Activated CD4-positive, alpha-beta memory T cell treated with anti-CD3 and anti-CD28 coated beads, Interleukin-2, amount 10 ng/mL, durations not matched to agents 7 days and 5 days (primary cell): Measurements from ENCODE around the gene ZBTB32. TPM values are rescaled to one million over a fixed set of nuclear protein-coding genes. Genes with fewer than 3 reads are reported as not detected.

Experiments used
- CTCF ChIA-PET: fragments of 350-600 bp; sonication (Branson Sonifier 250); formaldehyde crosslinking; loops from one replicate; lab custom pipeline; 2021; ENCODE audit warnings: antibody characterized with exemption, inconsistent platforms; lab: Charles Lee
- POLR2A ChIA-PET: fragments of 350-600 bp; sonication (Branson Sonifier 250); formaldehyde crosslinking; loops from one replicate; lab custom pipeline; 2021; ENCODE audit warnings: antibody characterized with exemption; lab: Charles Lee
- DNase-seq: peaks from one replicate; pipeline ENCODE4 v3.0.0-alpha.2; 2020
- H3K27ac Mint-ChIP-seq: one replicate; pipeline ENCODE4 v1.8.0; 2021; ENCODE audit warnings: mild to moderate bottlenecking, mixed read lengths
- H3K27me3 Mint-ChIP-seq: one replicate; pipeline ENCODE4 v1.8.0; 2021; ENCODE audit warnings: mixed read lengths
- H3K36me3 Mint-ChIP-seq: one replicate; pipeline ENCODE4 v1.8.0; 2021; ENCODE audit warnings: low read depth, mixed read lengths
- H3K4me1 Mint-ChIP-seq: one replicate; pipeline ENCODE4 v1.8.0; 2021; ENCODE audit warnings: mixed read lengths
- H3K4me3 Mint-ChIP-seq: one replicate; pipeline ENCODE4 v1.8.0; 2021; ENCODE audit warnings: mild to moderate bottlenecking, mixed read lengths
- H3K9me3 Mint-ChIP-seq: one replicate; pipeline ENCODE4 v1.8.0; 2021; ENCODE audit warnings: mixed read lengths
- total RNA-seq, 2 experiments: library from RNA; stranded (reverse); gene quantifications; one replicate each; pipeline ENCODE4 v1.2.3, GENCODE V29; 2021

The ZBTB32 gene
- total RNA-seq, 2 experiments from 2014 or later, result 94.8 to 96.2 TPM

DNA sequence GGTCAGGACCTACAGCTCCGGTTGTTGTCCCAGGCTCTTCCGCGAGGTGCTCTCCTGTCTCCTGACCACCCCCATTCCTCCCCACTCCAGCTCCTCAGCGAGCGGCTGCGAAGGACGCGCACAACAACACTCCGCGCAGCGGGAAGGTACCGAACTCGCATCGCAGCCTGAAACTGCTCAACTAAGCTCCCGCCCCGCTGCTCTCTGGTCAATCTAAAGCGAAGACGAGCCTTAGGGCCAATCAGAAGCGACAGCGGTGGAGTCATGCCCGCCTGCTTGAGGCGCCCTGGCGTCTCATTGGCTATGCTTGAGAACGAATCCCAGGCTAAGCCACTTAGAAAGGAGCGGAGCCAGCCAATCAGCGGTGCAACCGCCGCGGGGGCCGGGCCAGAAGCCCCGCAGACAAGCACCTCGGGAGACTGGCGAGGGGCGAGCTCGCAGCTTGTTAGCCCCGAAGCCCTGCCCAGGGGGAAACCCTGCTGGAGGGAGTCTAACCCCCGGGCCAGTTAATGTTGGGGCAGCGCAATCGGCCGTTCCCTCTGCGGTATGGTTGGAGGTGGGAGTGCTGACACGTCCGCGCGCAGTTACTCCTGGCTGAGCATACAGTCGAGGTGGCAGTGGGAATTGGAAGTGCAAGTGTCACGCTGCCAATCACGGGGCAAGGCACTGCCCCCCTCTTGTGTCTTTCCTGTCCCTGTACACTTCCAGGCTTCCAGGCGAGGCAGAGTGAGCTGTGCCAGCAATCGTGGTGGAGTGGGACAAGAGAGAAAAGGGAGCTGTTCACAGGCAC, 1.9 kb upstream of the ZBTB32 start:
- peak; percentile 97 for DNase-seq
- H3K27ac Mint-ChIP-seq, result peak overlapping the region; percentile 98
- peak overlapping the region; percentile 90 for H3K4me3 Mint-ChIP-seq
- CTCF ChIA-PET, result interaction anchor here (0.6 to 3.5 kb wide), 11 partner anchors 8 to 229 kb away, joined by 3 to 57 read pairs (median 4); partner anchors contain the start of genes COX6B1 and LIN37
- no peaks in the 10 kb centered on the region for H3K9me3 Mint-ChIP-seq
- POLR2A ChIA-PET, result interaction anchor here (0.6 to 5.6 kb wide), 13 partner anchors 8 to 940 kb away, joined by 3 to 160 read pairs (median 4); partner anchors contain the start of genes COX6B1, HSPB6, KMT2B and LIN37
- peaks cover 19% of the 10 kb centered on the region for H3K4me1 Mint-ChIP-seq
- H3K36me3 Mint-ChIP-seq, result no peaks in the 10 kb centered on the region
- H3K27me3 Mint-ChIP-seq, result no peaks in the 10 kb centered on the region

DNA sequence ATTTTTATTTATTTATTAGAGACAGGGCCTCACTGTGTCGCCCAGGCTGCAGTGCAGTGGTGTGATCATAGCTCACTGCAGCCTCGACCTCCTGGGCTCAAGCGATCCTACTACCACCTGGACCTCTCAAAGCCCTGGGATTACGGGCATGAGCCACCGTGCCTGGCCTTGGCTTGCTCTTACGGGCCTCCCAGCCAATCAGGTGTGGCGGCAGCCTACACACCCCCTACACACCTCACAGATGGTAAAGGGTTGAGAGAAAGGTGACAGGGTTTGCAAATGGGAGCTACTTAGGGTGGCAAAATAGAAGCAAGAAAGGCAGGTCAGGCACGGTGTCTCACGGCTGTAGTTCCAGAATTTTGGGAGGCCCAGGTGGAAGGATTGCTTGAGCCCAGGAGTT, 1.0 kb upstream of the ZBTB32 start:
- DNase-seq, result no peak
- Mint-ChIP-seq H3K36me3 (peaks cover under 1% of the 10 kb centered on the region), H3K4me3 (peak overlapping the region; percentile 90), H3K4me1 (peaks cover 18% of the 10 kb centered on the region), H3K27me3 (no peaks in the 10 kb centered on the region), H3K27ac (no peak overlapping the region), H3K9me3 (no peaks in the 10 kb centered on the region)
- CTCF ChIA-PET, result interaction anchor here (1.5 to 3.5 kb wide), 6 partner anchors 9 to 228 kb away, joined by 3 to 57 read pairs (median 6); partner anchors contain the start of gene COX6B1
- POLR2A ChIA-PET, result interaction anchor here (0.7 to 5.6 kb wide), 6 partner anchors 9 to 42 kb away, joined by 3 to 160 read pairs (median 16); partner anchors contain the start of genes KMT2B, PSENEN and U2AF1L4

DNA sequence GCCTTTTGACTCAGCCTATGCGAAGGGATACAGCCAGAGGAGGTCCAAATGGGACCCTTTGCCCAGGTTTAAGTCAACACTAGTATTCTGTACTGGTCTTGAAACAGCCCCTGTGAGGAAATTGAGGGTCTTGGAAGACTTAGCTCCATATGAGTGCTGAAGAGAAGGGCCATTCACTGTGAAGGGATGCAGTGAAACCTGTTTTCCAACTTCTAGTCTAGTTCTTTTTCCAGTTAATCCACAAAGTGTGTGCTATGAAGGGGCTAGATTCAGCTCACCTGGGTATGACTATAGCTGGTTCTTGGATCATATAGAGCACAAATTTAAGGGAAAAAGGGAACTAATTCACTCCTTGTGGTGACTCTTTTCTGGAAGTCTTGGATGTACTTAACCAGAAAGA, 4.0 kb downstream of the ZBTB32 start:
- Mint-ChIP-seq H3K36me3 (peaks cover 3% of the 10 kb centered on the region), H3K4me1 (peaks cover 46% of the 10 kb centered on the region), H3K27ac (peak overlapping the region; percentile 4), H3K27me3 (no peaks in the 10 kb centered on the region), H3K9me3 (no peaks in the 10 kb centered on the region), H3K4me3 (no peak overlapping the region)
- ChIA-PET CTCF (interaction anchor here (10.3 kb wide), 1 partner anchor 11 kb away, joined by 131 read pairs; no protein-coding TSS in a partner anchor), POLR2A (interaction anchor here (1.0 to 1.4 kb wide), 2 partner anchors 10 to 36 kb away, joined by 3 to 6 read pairs; partner anchors contain the start of genes KMT2B, PSENEN and U2AF1L4)
- no peak for DNase-seq

DNA sequence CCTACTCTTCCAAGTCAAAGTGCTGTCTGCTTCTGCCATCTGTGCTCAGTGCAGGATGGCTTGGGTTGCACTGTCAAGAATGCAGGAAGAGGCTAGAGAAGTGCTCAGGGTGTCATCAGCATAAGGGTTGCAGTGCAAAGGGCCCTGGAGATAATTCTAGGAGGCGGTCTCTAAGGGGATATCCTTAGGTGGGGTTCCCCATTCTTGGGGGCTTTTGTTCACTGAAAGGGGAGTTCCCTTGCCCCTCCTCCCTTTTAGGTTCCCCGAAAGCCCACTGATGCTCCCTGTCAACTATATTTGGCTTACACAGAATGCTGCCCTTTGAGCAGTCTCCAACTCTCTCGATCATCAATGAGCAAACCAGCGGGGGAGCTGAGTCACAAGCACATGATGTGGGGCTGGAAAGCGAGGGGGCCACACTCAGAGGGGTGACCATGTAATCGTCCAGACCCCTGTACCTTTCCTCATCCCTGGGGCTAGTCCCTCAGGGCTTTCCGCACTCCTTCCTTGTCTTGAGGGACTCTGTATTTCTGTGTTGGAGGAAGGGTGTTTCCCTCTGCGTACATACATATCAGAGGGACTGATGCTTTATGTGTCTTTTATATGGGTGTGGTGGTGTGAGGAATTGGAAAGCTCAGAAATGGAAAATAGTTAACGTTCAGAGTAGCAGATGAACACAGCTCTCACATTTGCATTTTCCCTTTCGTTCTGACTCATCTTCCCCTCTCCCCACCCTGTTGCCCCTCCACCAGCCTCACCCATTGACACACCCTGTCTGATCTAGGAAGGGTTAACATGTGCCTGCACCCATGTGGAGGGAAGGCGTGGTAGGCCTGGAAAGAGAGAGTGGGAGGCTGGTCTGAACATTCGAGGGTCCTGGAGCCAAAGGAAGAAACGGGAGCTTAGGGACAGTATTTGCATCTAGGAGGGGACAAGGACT, 6.7 kb downstream of the ZBTB32 start:
- peaks cover 26% of the 10 kb centered on the region for H3K36me3 Mint-ChIP-seq
- CTCF ChIA-PET, result interaction anchor here (0.7 to 10.3 kb wide), 10 partner anchors 9 to 242 kb away, joined by 3 to 131 read pairs (median 5); partner anchors contain the start of genes COX6B1, LIN37, PSENEN and U2AF1L4
- peak overlapping the region; percentile 64 for H3K4me3 Mint-ChIP-seq
- H3K27me3 Mint-ChIP-seq, result no peaks in the 10 kb centered on the region
- H3K27ac Mint-ChIP-seq, result peak overlapping the region; percentile 99
- POLR2A ChIA-PET, result interaction anchor here (0.8 to 6.8 kb wide), 15 partner anchors 8 to 283 kb away, joined by 3 to 160 read pairs (median 7); partner anchors contain the start of genes COX6B1, HAUS5, IGFLR1 and LIN37
- H3K9me3 Mint-ChIP-seq, result no peaks in the 10 kb centered on the region
- H3K4me1 Mint-ChIP-seq, result peaks cover 64% of the 10 kb centered on the region
- peak; percentile 72 for DNase-seq

DNA sequence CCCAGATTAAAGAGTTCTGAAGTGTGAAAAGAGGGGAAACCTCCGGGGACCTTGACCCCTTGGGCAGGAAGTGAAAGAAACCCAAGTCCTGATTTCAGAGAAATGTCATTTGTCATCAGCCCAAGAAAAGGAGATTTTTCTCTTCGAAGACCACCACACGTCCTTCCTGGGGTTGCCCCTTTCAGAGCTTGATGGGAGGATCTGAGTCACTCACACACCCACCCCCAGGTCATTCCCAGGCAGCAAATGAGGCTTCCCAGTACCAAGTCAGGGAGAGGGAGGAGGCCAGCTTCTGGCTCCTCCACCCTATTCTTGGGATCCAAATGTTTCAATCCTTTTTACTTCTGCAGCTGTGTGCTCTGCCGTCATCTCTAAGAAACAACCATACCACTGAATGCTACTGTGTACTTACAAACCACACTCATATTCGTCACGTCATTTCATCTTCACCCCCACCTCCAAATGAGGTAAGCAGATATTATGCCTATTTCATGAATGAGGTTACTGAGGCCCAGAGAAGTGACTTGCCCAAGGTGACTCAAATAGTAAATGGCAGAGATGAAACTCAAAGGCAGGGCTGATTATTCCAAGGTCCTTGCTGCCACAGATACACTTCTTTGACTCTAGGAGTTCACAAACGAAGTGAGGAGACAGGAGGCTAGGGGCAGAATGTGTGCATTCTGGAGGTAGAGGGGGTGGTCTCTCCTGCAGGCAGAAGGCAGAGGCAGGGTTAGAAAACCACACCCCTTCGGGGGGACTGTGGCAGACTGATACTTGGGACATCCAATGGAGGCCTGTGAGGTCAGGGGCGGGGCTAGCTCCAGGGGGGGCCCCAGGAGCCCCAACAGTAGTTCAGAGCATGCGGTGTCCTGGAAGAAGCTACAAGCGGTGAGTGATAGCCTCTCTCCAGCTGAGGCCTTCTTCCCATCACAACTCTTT, 8.5 kb downstream of the ZBTB32 start:
- Mint-ChIP-seq H3K27me3 (no peaks in the 10 kb centered on the region), H3K36me3 (peaks cover 33% of the 10 kb centered on the region), H3K9me3 (no peaks in the 10 kb centered on the region), H3K4me3 (peak overlapping the region; percentile 92), H3K4me1 (peaks cover 69% of the 10 kb centered on the region), H3K27ac (peak overlapping the region; percentile 99)
- ChIA-PET POLR2A (interaction anchor here (0.7 to 6.8 kb wide), 19 partner anchors 9 to 218 kb away, joined by 3 to 160 read pairs (median 5); partner anchors contain the start of genes COX6B1, HAUS5, IGFLR1 and LIN37), CTCF (interaction anchor here (1.2 to 10.3 kb wide), 7 partner anchors 10 to 218 kb away, joined by 3 to 131 read pairs (median 8); partner anchors contain the start of genes COX6B1 and LIN37)
- peak; percentile 85 for DNase-seq

DNA sequence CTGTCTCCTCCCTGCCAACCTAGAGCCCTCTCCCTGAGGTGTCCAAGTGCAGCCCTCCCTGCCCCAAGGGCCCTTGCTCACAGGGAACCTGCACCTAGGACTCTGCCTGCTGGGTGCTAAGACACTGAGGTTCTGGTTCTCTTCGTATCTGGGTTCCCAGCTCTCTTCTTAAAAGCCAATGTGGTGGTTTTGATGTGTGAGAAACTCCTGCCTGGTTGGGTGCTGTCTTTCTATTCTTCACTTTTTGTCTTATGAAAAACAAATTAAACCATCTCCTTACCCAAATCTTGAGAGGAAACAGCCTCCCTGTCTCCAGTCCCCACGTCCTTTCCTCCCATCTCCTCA, 9.1 kb downstream of the ZBTB32 start:
- H3K27ac Mint-ChIP-seq, result peak overlapping the region; percentile 99
- peaks cover 32% of the 10 kb centered on the region for H3K36me3 Mint-ChIP-seq
- ChIA-PET CTCF (interaction anchor here (1.3 to 10.3 kb wide), 5 partner anchors 11 to 218 kb away, joined by 3 to 131 read pairs (median 9); partner anchors contain the start of gene LIN37), POLR2A (interaction anchor here (1.0 to 6.8 kb wide), 15 partner anchors 8 to 217 kb away, joined by 3 to 160 read pairs (median 5); partner anchors contain the start of genes COX6B1, IGFLR1, LIN37 and NFKBID)
- no peaks in the 10 kb centered on the region for H3K27me3 Mint-ChIP-seq
- peaks cover 68% of the 10 kb centered on the region for H3K4me1 Mint-ChIP-seq
- H3K4me3 Mint-ChIP-seq, result peak overlapping the region; percentile 92
- H3K9me3 Mint-ChIP-seq, result no peaks in the 10 kb centered on the region
- DNase-seq, result no peak

DNA sequence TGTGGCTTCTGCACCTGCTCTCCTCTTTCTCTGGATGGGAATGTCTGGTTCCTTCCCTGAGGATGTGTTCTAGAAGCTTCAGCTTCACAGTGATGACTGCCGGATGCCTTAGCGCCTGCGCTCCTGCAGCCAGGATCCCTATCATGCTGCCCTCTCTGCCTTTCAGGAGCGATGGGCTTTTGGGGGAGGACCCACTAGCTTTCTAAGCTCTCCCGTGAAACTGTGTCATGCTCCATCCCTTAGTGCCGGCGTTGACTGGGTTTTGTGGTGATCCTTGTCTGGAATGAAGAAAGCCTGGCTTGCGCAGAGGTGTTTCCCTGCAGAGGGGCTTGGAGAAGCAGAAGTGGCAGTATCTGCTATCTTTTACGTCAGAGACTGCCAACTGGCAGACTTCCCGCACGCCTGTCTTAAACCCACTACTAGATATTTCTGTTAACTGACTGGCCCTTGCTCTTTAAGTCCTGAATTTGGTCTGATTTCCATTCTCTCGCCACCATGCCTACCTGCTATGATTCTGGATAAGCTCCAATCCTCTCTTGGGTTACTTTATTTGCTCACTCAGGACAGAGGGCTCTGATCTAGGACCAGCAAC, 9.6 kb downstream of the ZBTB32 start:
- Mint-ChIP-seq H3K27ac (peak overlapping the region; percentile 99), H3K4me1 (peaks cover 69% of the 10 kb centered on the region), H3K9me3 (no peaks in the 10 kb centered on the region), H3K36me3 (peaks cover 36% of the 10 kb centered on the region), H3K27me3 (no peaks in the 10 kb centered on the region), H3K4me3 (peak overlapping the region; percentile 92)
- POLR2A ChIA-PET, result interaction anchor here (1.0 to 6.8 kb wide), 11 partner anchors 7 to 216 kb away, joined by 3 to 160 read pairs (median 14); partner anchors contain the start of genes COX6B1, IGFLR1, LIN37 and PSENEN
- CTCF ChIA-PET, result interaction anchor here (1.3 to 10.3 kb wide), 5 partner anchors 12 to 34 kb away, joined by 3 to 131 read pairs (median 8); partner anchors contain the start of genes LIN37, PSENEN and U2AF1L4
- no peak for DNase-seq

DNA sequence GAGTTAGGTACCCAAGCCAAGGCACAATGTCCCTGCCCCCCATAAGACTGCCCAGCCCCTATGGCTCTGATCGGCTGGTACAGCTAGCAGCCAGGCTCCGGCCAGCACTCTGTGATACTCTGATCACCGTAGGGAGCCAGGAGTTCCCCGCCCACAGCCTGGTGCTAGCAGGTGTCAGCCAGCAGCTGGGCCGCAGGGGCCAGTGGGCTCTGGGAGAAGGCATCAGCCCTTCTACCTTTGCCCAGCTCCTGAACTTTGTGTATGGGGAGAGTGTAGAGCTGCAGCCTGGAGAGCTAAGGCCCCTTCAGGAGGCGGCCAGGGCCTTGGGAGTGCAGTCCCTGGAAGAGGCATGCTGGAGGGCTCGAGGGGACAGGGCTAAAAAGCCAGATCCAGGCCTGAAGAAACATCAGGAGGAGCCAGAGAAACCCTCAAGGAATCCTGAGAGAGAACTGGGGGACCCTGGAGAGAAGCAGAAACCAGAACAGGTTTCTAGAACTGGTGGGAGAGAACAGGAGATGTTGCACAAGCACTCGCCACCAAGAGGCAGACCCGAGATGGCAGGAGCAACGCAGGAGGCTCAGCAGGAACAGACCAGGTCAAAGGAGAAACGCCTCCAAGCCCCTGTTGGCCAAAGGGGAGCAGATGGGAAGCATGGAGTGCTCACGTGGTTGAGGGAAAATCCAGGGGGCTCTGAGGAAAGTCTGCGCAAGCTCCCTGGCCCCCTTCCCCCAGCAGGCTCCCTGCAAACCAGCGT, 10.4 kb downstream of the ZBTB32 start:
- H3K27ac Mint-ChIP-seq, result peak overlapping the region; percentile 99
- peak overlapping the region; percentile 92 for H3K4me3 Mint-ChIP-seq
- CTCF ChIA-PET, result interaction anchor here (1.5 to 10.3 kb wide), 3 partner anchors 12 to 31 kb away, joined by 4 to 131 read pairs (median 57); partner anchors contain the start of genes PSENEN and U2AF1L4
- POLR2A ChIA-PET, result interaction anchor here (0.9 to 6.8 kb wide), 7 partner anchors 11 to 165 kb away, joined by 3 to 160 read pairs (median 14); partner anchors contain the start of genes COX6B1, LIN37, PSENEN and U2AF1L4
- peaks cover 36% of the 10 kb centered on the region for H3K36me3 Mint-ChIP-seq
- no peaks in the 10 kb centered on the region for H3K9me3 Mint-ChIP-seq
- DNase-seq, result peak; percentile 59
- H3K4me1 Mint-ChIP-seq, result peaks cover 70% of the 10 kb centered on the region
- H3K27me3 Mint-ChIP-seq, result no peaks in the 10 kb centered on the region

DNA sequence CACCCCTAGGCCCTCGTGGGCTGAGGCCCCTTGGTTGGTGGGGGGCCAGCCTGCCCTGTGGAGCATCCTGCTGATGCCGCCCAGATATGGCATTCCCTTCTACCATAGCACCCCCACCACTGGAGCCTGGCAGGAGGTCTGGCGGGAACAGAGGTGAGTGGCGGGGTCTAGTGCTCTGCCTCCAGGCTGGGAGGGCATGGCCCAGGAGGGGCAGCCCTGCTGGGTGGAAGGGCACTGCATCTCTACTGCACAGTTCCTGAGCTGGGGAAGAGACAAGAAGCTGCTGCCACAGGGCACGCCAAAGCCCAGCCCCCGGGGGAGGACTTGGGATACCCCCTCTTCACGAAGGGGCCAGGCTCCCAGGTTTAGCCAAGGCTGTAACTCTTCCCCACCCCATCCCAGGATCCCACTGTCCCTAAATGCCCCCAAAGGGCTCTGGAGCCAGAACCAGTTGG, 11.0 kb downstream of the ZBTB32 start:
- Mint-ChIP-seq H3K4me1 (peaks cover 69% of the 10 kb centered on the region), H3K4me3 (peak overlapping the region; percentile 92), H3K27ac (peak overlapping the region; percentile 99), H3K27me3 (no peaks in the 10 kb centered on the region), H3K36me3 (peaks cover 39% of the 10 kb centered on the region), H3K9me3 (no peaks in the 10 kb centered on the region)
- ChIA-PET POLR2A (interaction anchor here (0.9 to 6.8 kb wide), 5 partner anchors 12 to 71 kb away, joined by 3 to 160 read pairs (median 46); partner anchors contain the start of genes LIN37, PSENEN, U2AF1L4 and ZBTB32), CTCF (interaction anchor here (1.0 to 10.3 kb wide), 6 partner anchors 13 to 104 kb away, joined by 3 to 131 read pairs (median 5); partner anchors contain the start of genes PSENEN and U2AF1L4)
- no peak for DNase-seq
